ENCODE results near the gene RND3.

RND3 gene

DNA sequence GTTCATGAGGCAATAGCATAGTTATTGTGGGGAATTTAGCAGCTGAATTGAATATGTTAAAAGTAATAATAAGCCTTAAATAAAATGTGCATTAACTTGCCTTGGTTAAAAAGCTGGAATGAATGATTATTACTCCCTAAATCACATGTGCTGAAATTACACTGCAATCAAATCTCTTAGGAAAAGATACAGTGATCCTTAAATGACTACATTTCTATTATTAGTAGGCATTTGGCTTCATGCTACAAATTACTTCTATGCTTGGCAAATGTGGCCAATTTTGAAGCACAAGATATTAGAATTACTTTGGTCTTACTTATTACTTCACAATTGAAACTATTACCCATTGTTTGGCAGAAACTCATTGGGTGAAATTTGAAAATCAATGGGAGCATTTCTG is 5.4 kb downstream of the RND3 start:
- Histone ChIP-seq H3K9me3 (ENCODE audit: insufficient read depth, low read depth, low read length) (no peaks in the 10 kb centered on the region), H3K4me1 (ENCODE audit: insufficient read depth, low read length) (peaks cover 68% of the 10 kb centered on the region), H3K27ac (ENCODE audit: low read depth, low read length) (no peak overlapping the region), H3K4me3 (ENCODE audit: low read length) (no peak overlapping the region), H3K36me3 (ENCODE audit: insufficient read depth, low read length) (peaks cover 52% of the 10 kb centered on the region), H3K27me3 (ENCODE audit: insufficient read depth, low read length) (no peaks in the 10 kb centered on the region; the same call in 1 of the 2 replicates), H3K9ac (ENCODE audit: low read depth, low read length) (no peak overlapping the region)

DNA sequence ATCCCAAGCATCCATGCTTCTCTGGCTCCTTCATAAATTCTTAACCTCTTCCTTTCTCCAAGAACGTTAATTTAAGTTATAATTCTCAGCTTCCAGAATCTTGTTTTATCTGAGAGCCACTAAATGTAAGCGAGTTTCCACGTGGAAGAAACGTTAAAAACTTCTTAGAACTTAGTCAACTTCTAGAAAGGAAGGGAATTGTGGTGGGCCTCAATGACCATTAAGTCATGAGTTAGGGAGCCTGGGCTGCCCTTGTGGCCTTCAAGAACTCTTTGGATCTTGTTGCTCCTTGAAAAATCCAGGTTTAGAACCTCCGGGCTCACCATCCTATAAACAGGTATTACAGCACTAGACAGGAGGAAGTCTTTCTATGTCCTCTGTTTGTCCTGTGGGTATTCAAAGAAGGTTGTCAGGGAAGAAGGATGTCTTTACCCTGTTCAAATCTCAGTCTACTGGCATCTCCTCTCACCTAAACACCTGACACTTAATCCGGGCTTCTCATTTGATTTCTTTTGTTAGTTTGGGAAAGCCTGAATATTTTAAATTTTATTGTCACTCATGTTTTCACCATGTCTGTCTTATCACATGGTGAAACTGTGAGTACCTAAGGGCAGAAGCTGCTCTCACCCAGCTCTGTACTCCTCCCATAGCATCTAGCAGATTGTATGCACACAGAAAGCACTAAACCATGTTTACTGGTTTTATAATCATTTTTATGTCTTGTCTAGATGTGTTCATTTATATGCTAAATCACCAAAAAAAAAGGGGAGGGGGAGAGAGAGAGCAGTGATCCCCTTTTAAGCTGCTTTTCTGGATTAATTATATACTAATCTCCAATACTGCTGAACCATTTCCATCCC is 6.3 kb downstream of the RND3 start:
- Histone ChIP-seq H3K4me3 (ENCODE audit: low read length) (no peak overlapping the region), H3K4me1 (ENCODE audit: insufficient read depth, low read length) (peaks cover 77% of the 10 kb centered on the region), H3K27ac (ENCODE audit: low read depth, low read length) (no peak overlapping the region), H3K36me3 (ENCODE audit: insufficient read depth, low read length) (peaks cover 56% of the 10 kb centered on the region), H3K9me3 (ENCODE audit: insufficient read depth, low read depth, low read length) (no peaks in the 10 kb centered on the region), H3K9ac (ENCODE audit: low read depth, low read length) (no peak overlapping the region), H3K27me3 (ENCODE audit: insufficient read depth, low read length) (no peaks in the 10 kb centered on the region; the same call in 1 of the 2 replicates)
- WGBS, result 89% methylated on average over 5 of the region's 6 CpGs

DNA sequence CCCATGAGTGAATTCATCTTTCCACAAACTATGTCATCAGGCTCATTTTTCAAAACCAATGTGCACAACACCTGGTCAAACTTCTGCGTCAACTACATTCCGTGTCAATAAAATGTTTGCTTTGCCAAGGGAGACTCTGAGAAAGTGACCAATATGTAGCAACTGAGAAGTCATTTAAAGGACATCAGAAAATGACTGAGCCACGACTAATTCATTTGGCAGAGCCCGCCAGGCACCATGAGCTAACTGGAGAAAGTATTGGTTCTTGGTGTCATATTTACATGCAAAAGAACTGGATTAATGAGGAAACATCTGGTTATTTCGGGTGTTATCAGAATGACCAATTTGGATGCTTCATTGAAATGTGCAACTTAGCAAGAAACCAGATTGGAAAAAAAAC is 7.2 kb downstream of the RND3 start:
- H3K27me3 ChIP-seq (ENCODE audit: insufficient read depth, low read length), result no peaks in the 10 kb centered on the region
- 82% methylated on average over 5 of the region's 5 CpGs for WGBS
- no peaks in the 10 kb centered on the region for H3K9me3 ChIP-seq (ENCODE audit: insufficient read depth, low read depth, low read length)
- H3K4me1 ChIP-seq (ENCODE audit: insufficient read depth, low read length), result peaks cover 78% of the 10 kb centered on the region
- H3K9ac ChIP-seq (ENCODE audit: low read depth, low read length), result no peak overlapping the region
- H3K4me3 ChIP-seq (ENCODE audit: low read length), result no peak overlapping the region
- H3K36me3 ChIP-seq (ENCODE audit: insufficient read depth, low read length), result peaks cover 65% of the 10 kb centered on the region
- no peak overlapping the region for H3K27ac ChIP-seq (ENCODE audit: low read depth, low read length)

DNA sequence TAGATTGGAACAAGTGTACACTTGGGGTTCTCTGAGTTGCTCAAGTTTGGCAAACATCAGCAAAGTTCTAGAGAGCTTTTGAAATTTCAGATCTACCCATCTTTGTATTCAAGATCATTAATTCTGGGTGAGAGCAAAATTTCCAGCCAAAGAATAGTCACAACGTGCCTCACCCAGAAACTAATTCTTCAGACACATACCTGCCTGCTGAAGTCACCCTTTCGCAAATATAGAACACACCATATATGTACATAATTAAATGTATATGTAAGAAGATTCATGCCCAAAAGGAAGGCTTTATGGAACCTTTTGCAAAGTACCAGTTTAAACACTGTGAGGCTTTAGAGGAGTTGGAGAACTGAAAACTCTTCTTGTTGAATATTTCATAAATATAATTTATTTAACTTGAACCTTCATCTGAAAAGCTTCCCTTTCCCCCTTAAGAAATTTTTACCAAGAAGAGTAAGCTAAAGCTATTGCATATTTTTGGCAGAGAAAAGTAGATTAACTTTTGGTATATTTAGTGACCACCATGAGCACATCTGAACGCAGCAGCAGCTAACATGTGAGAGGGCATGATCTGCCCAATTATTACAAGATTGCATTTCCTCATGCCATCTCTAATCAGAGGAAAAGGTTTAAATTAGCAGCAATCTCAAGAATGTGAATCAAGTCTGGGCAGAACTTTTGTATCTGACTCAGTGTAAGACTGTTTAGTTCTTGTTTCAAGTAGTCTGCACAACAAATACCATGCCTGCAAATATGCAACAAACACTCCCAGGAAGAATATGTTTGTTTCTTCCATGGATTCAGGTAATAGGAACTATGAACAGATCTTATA is 8.2 kb downstream of the RND3 start:
- Histone ChIP-seq H3K9me3 (ENCODE audit: insufficient read depth, low read depth, low read length) (no peaks in the 10 kb centered on the region), H3K4me1 (ENCODE audit: insufficient read depth, low read length) (peaks cover 71% of the 10 kb centered on the region), H3K4me3 (ENCODE audit: low read length) (no peak overlapping the region), H3K9ac (ENCODE audit: low read depth, low read length) (peak overlapping the region; percentile 15; the same call in 1 of the 2 replicates), H3K27ac (ENCODE audit: low read depth, low read length) (no peak overlapping the region), H3K27me3 (ENCODE audit: insufficient read depth, low read length) (no peaks in the 10 kb centered on the region), H3K36me3 (ENCODE audit: insufficient read depth, low read length) (peaks cover 71% of the 10 kb centered on the region)
- WGBS, result 72% methylated on average over 2 of the region's 3 CpGs

DNA sequence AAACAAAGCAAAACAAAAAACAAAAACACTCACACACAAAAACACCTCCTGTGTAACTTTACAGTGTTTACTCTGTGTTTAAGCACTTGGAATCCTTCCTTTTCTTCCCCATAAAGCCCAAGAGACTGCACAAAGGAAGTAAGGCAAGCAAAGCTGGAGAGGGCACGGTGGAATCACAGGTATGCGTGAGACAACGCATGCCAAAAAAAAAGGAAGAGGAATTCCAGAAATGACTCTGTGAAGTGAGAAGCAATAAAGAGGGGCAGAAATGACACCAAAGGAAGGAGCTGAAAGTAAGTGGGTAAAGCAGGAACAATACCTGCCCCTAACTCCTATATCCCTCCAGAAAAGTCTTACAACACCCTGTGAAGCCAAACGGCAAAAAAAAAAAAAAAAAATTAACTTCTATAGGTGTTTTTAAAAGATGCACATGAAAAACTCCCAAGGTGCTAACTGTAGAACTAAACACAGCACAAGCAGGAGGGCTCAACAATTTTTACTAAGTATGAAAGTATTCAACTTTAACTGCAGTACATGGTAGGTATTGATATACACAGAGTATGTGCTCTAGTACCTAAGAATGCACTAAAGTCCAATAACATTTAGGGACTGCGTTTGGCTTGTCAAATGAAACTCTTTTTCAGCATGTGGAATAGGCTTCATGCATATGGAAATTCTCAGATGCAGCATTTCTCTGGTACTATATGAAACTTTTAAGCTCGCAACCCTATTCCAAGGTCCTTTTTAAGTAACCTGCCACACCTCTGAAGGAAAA is 9.1 kb downstream of the RND3 start:
- Histone ChIP-seq H3K27ac (ENCODE audit: low read depth, low read length) (no peak overlapping the region), H3K4me1 (ENCODE audit: insufficient read depth, low read length) (peaks cover 64% of the 10 kb centered on the region), H3K9me3 (ENCODE audit: insufficient read depth, low read depth, low read length) (no peaks in the 10 kb centered on the region), H3K27me3 (ENCODE audit: insufficient read depth, low read length) (no peaks in the 10 kb centered on the region), H3K9ac (ENCODE audit: low read depth, low read length) (peak overlapping the region; percentile 25; the same call in 1 of the 2 replicates), H3K4me3 (ENCODE audit: low read length) (no peak overlapping the region), H3K36me3 (ENCODE audit: insufficient read depth, low read length) (peaks cover 72% of the 10 kb centered on the region)
- WGBS, result 55% methylated on average over 5 of the region's 6 CpGs

DNA sequence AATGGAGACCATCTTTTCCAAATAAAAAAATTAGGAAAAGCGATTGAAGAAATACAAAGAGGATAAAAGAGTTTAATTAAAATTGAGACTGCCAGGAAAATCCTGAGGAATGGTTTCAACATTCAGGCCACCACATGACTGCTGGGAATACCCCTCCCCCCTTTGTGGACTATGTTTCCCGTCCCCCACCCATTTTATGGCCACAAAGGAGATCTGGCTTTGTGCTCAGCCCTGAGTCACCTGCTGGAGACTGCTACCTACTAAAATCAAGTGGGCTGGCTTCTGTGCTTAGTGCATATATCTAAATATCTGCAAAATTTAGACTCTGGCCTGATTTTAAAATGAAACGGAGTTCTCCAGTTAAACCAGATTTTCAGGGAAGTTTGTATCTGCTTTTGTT is 10.1 kb downstream of the RND3 start:
- Histone ChIP-seq H3K27ac (ENCODE audit: low read depth, low read length) (0 out of 2 replicates have a peak overlapping the region, but pooled peaks have one; percentile 15), H3K4me1 (ENCODE audit: insufficient read depth, low read length) (peaks cover 55% of the 10 kb centered on the region), H3K27me3 (ENCODE audit: insufficient read depth, low read length) (no peaks in the 10 kb centered on the region), H3K9me3 (ENCODE audit: insufficient read depth, low read depth, low read length) (no peaks in the 10 kb centered on the region), H3K4me3 (ENCODE audit: low read length) (no peak overlapping the region), H3K9ac (ENCODE audit: low read depth, low read length) (no peak overlapping the region), H3K36me3 (ENCODE audit: insufficient read depth, low read length) (peaks cover 75% of the 10 kb centered on the region)
- 78% methylated on average over 3 of the region's 3 CpGs for WGBS

DNA sequence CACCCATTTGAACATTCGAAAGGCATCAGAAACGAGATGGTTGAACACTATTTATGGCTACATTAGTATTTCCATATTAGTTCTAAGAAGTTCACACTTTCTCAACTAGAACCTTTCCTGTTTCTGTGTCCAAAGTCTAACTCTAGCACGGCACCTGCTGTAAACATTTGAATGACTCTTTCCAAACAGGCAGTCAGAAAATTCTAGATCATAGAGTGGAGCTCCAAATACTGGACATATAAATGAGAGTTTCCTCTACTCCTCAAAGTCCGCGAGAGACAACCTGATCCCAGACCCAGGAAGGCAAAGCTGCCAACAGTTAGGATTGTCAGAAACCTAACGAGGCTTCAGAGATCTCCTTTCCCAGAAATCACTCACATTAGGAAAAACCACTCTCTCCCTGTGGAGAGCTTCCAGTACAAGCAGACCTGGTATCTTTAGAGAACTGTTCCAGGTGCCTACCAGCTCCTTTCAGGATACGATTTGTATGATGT is 10.6 kb downstream of the RND3 start:
- no peak overlapping the region for H3K9ac ChIP-seq (ENCODE audit: low read depth, low read length)
- H3K27ac ChIP-seq (ENCODE audit: low read depth, low read length), result 0 out of 2 replicates have a peak overlapping the region, but pooled peaks have one; percentile 1
- H3K4me3 ChIP-seq (ENCODE audit: low read length), result no peak overlapping the region
- 95% methylated on average over 7 of the region's 7 CpGs for WGBS
- peaks cover 80% of the 10 kb centered on the region for H3K36me3 ChIP-seq (ENCODE audit: insufficient read depth, low read length)
- H3K4me1 ChIP-seq (ENCODE audit: insufficient read depth, low read length), result peaks cover 50% of the 10 kb centered on the region
- H3K9me3 ChIP-seq (ENCODE audit: insufficient read depth, low read depth, low read length), result no peaks in the 10 kb centered on the region
- H3K27me3 ChIP-seq (ENCODE audit: insufficient read depth, low read length), result no peaks in the 10 kb centered on the region

DNA sequence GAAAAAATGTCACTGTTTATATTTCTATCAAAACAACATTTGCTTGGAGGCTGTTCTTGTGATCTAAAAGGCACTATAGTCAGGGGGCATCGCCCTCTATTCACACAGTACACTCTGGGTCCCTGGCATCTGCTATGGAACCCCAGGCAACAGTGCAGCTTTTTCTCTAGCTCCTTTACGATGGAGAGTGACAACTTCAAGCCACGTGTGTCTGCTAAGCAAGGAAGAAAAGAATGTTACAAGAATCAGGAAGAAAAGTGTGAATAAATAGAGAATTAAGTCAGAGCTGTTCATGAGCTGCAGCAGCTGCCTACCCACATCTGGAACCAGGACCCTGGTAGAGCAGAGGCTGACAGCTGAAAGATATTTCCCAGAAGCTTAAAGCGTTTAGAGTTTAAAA is 11.2 kb downstream of the RND3 start:
- Histone ChIP-seq H3K27ac (ENCODE audit: low read depth, low read length) (no peak overlapping the region), H3K36me3 (ENCODE audit: insufficient read depth, low read length) (peaks cover 80% of the 10 kb centered on the region), H3K4me1 (ENCODE audit: insufficient read depth, low read length) (peaks cover 48% of the 10 kb centered on the region), H3K9ac (ENCODE audit: low read depth, low read length) (no peak overlapping the region), H3K4me3 (ENCODE audit: low read length) (no peak overlapping the region), H3K9me3 (ENCODE audit: insufficient read depth, low read depth, low read length) (no peaks in the 10 kb centered on the region), H3K27me3 (ENCODE audit: insufficient read depth, low read length) (no peaks in the 10 kb centered on the region)
- 82% methylated on average over 4 of the region's 4 CpGs for WGBS

DNA sequence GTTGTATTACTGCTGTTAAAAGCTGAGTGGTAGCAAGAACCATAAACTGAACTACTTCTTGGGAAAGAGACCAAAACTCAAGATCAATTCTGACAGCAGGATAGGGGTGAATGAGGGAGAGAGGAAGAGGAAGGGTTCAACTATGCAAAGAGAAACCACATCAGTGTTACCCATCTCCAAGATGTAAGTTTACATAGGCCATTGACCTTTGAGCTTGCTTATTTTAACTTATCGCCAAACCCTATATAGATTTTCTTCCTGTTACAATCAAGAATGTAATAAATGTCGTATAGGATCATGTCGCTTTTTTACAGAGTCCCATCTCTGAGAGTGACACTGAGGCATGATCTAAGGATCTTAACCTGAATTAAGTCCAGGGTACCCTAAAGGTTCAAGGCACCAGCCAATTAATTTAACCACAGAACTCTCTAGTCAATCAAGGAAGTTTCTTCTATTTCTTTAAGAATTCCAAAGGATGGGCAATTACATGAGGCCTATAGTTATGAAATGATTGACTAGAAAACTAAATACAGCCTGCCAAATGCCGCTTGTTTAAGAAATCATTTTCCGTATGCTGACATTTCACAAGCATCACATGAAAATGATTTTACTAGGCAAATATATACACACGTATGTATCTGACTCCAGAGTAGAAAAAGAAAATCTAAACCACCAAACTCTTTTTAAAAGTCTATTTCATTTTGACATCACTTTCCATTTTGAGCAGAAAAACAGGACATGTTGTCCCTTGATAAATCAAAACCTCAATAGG is 11.8 kb downstream of the RND3 start:
- Histone ChIP-seq H3K9me3 (ENCODE audit: insufficient read depth, low read depth, low read length) (no peaks in the 10 kb centered on the region), H3K27me3 (ENCODE audit: insufficient read depth, low read length) (no peaks in the 10 kb centered on the region), H3K4me3 (ENCODE audit: low read length) (no peak overlapping the region), H3K36me3 (ENCODE audit: insufficient read depth, low read length) (peaks cover 80% of the 10 kb centered on the region), H3K27ac (ENCODE audit: low read depth, low read length) (no peak overlapping the region), H3K4me1 (ENCODE audit: insufficient read depth, low read length) (peaks cover 45% of the 10 kb centered on the region), H3K9ac (ENCODE audit: low read depth, low read length) (no peak overlapping the region)
- WGBS, result 97% methylated on average over 6 of the region's 6 CpGs

DNA sequence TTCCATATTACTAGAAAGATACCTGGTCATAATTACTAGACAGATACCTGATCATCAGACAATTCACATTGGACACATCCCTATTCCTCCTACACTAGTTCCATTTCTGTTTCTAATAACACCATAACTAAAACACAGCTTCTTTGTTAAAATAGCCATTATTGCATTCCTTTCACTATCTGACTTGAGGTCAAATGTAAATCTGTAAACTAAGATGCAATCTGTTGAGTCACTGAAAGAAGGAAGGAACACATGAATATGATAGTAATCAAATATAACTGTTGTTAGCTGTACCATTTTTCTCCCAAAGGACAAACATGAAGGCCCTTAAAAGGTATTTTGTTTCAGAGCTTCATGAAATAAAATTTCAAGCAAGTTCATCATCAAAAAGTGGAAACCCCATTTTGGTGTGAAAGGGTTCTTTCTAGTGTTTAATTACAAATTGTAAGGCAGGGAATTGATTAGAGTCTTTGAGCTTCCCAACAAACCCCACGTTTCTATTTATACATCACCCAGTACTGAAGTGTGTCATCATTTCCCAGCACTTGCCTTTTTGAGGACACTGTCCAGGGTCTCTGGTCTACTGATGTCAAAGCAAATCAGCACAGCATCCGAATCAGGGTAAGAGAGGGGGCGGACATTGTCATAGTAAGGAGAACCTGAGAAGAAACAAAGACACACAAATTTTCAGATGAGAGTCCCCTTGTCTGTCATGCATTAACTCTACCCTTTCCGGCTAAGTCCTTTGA is 13.0 kb downstream of the RND3 start:
- Histone ChIP-seq H3K36me3 (ENCODE audit: insufficient read depth, low read length) (peaks cover 81% of the 10 kb centered on the region), H3K9me3 (ENCODE audit: insufficient read depth, low read depth, low read length) (no peaks in the 10 kb centered on the region), H3K27ac (ENCODE audit: low read depth, low read length) (no peak overlapping the region), H3K27me3 (ENCODE audit: insufficient read depth, low read length) (no peaks in the 10 kb centered on the region), H3K4me3 (ENCODE audit: low read length) (no peak overlapping the region), H3K4me1 (ENCODE audit: insufficient read depth, low read length) (peaks cover 33% of the 10 kb centered on the region), H3K9ac (ENCODE audit: low read depth, low read length) (no peak overlapping the region)
- 95% methylated on average over 4 of the region's 4 CpGs for WGBS
